Measurements from ENCODE around the gene NYNRIN.

NYNRIN gene

GRCh38 chr14:24430682-24431568 is 32.1 kb downstream of the NYNRIN start:
- no peak for DNase-seq (ENCODE audit: low read depth, low spot score)

- DNase-seq (ENCODE audit: low read depth, low spot score) = peak; percentile 87
Measured at GRCh38 chr14:24431569-24432258, 32.9 kb downstream of the NYNRIN start.

DNA sequence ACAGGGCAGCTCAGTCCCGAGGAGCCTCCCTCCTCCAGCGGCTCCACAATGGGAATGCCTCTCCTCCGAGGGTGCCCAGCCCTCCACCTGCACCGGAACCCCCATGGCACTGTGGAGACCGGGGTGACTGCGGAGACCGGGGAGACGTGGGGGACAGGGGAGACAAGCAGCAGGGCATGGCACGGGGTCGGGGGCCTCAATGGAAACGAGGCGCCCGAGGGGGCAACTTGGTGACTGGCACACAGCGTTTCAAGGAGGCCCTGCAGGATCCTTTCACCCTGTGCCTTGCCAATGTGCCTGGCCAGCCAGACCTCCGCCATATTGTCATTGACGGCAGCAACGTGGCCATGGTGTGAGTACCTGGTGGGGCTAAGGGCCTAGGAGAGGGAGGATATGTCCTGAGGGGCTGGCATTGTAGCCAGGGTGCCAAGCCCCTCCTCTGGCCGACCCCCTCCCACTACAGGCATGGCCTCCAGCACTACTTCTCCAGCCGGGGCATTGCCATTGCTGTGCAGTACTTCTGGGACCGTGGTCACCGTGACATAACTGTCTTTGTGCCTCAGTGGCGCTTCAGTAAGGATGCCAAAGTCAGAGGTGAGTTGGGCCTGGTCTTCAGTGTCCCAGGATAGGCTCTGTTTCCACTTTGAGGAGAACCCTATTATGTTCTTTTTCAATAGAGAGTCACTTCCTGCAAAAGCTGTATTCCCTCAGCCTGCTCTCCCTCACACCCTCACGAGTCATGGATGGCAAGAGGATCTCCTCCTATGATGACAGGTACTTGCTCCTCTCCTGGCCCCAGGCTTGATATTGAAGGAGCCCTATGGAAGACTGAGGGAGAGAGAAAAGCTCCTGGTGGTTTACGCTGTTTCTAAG is 33.7 kb downstream of the NYNRIN start:
- DNase-seq (ENCODE audit: low read depth, low spot score) = no peak

GRCh38 chr14:24434036-24434435 is 35.2 kb downstream of the NYNRIN start:
- DNase-seq (ENCODE audit: low read depth, low spot score) = no peak

DNA sequence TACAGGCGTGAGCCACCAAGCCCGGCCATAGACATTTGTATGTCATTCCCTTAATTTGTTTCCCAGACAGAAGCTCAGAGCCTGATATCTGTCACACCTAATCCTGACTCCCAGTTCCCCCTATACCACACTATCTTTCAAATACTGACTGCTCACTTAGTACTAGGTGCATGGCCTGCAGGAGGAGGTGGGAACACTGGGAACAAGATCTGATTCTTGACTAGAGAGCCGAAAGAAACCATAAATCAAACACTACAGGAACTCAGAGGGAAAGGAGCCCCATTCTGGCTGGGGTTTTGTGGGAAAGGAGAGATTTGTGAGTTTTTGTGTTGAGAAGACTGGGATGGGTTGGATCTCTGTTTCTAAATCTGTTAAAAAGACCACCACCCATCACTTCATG is 35.9 kb downstream of the NYNRIN start:
- no peak for DNase-seq (ENCODE audit: low read depth, low spot score)

DNA sequence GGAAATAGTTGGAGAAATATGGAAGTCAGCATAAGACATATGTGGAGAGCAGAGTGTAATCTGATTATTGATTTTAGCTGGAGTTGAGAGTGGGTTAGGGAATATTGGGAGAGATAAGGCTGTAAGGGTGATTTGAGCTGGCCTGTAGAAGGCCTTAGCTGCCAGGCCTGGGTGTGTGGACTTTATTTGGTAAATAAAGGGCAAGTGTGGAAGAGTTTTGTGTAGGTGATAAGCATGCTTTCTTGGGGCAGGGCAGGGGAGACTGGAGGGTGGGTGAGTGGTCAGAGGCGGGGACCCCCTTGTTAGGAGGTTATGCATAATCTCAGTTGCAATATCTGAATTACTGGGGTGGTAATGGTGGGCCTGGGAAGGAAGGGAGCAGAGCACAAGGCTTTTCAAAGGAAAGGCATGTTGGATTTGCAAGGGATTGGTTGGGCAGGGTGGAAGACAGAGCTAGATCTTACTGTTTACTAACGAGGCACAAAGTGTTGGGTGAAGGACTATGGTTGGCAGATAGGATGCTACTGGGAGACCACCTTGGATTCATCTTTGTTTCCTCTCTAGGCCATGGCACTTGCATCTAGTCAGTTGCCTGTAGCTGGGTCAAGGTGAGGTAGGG is 36.5 kb downstream of the NYNRIN start:
- no peak for DNase-seq (ENCODE audit: low read depth, low spot score)

- no peak for DNase-seq (ENCODE audit: low read depth, low spot score)
Measured at GRCh38 chr14:24435998-24436354, 37.2 kb downstream of the NYNRIN start.

DNA sequence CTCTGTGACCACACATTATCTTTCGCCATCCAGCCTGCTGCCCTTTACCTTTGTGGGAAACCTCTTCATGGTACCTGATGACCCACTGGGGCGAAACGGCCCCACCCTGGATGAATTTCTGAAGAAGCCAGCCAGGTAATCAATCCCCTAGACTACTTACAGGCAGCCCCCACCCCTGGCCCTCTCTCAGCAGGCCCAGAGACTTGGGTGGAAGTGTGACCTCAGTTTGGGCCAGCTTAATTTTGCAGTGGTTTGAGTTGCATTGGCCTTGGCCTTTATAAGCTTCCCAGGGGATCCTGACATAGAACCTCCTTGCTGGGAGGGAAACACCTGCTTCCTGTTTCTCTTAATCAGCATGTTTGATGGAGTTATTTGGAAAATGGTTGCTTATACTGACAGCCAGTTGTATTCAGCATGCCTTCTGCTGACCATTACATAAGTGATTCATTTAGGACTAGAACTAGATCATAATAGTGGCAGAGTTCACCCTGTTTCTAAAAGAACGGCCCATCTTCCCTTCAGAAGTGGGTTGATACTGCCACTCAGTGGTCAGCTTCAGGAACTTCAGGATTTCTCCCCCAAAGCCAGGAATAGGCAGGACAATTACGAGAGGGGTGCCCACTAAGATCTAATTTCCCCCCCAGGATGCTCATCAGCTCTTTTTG is 37.7 kb downstream of the NYNRIN start:
- peak; percentile 57 for DNase-seq (ENCODE audit: low read depth, low spot score)

DNA sequence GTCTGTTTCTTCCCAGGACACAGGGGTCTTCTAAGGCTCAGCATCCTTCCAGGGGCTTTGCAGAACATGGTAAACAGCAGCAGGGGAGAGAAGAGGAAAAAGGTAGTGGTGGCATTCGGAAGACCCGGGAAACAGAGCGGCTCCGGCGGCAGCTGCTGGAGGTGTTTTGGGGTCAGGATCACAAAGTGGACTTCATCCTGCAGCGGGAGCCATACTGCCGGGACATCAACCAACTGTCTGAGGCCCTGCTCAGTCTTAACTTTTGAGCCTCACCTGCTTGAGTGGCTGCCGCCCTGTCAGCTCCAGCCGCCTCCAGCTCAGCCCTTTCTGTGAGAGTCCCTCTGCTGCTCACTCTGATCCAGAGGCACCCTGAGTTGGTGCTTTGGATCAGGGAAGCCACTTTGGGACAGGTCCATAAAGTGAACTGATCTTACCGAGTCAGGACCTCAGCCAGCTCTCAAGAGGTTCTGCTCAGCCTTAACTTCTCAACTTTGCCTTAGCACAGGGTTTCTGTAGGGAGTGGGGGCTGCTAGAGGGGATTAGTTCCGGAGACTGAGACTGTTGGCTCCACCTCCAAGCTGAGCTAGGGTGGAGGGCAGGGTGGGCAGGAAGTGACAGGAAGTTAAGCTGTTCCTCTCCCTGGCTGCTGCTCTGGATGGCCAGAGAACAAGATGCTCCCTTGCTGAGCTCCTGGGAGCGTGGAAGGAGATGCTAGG is 38.4 kb downstream of the NYNRIN start:
- DNase-seq (ENCODE audit: low read depth, low spot score) = no peak

- DNase-seq (ENCODE audit: low read depth, low spot score) = no peak
Measured at GRCh38 chr14:24437736-24438067, 38.9 kb downstream of the NYNRIN start.

DNA sequence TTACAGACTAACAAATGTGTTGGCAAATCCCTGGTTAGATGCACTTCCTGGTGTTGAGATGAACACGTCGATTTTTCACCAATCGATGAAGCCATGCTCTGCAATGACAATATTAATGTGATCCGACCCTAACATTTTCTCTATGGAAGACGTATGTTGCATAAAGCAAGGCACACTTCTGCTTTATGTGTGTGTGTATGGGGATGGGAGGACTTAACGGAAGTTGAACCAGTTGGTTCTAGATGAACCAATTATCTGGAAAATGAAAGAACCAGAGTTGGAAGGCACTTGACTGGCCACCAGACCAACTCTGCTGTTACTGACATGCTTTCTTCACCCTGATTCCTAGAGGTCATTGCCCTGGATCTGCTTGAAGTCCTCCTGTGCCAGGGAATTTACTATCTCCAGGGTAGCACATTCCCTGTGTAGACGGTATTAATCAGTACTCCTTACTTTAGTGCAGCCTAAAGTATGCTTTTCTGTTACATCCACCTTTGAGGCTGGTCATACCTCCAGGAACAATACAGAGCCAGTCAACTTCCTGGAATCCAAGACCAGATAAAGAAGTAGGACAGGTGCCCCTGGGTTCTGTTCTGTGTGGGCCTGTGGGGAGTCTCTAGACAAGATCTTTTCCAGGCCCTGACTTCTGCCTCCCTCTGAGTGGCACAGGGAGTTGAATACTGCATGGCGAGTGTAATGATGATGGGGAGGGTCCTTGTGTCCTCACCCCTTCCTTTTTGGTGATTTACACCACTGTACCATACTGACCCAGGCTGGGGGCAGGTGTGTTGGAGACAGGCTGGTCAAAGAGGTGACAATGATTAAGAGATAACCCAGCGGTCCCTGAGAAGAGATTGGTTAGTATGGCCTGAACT is 39.7 kb downstream of the NYNRIN start:
- no peak for DNase-seq (ENCODE audit: low read depth, low spot score)

DNA sequence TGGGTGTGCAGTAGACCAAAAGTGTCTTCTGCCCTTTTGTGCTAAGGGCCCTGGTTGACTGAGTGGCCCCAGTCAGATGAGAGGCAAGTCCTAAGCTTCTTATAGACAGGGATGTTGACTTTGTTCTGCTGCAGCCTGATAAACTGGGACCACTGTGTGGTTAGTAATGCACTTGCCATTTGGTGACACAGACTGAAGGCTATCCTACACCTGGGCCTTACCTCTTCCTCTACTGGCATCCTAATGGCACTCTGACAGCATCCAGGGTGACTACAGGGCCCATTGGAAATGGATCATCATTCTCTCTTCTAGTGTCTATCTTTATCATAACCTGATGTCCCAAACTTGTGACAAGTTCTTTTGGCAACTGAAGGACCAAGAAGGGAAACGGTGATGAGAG is 40.5 kb downstream of the NYNRIN start:
- no peak for DNase-seq (ENCODE audit: low read depth, low spot score)

DNA sequence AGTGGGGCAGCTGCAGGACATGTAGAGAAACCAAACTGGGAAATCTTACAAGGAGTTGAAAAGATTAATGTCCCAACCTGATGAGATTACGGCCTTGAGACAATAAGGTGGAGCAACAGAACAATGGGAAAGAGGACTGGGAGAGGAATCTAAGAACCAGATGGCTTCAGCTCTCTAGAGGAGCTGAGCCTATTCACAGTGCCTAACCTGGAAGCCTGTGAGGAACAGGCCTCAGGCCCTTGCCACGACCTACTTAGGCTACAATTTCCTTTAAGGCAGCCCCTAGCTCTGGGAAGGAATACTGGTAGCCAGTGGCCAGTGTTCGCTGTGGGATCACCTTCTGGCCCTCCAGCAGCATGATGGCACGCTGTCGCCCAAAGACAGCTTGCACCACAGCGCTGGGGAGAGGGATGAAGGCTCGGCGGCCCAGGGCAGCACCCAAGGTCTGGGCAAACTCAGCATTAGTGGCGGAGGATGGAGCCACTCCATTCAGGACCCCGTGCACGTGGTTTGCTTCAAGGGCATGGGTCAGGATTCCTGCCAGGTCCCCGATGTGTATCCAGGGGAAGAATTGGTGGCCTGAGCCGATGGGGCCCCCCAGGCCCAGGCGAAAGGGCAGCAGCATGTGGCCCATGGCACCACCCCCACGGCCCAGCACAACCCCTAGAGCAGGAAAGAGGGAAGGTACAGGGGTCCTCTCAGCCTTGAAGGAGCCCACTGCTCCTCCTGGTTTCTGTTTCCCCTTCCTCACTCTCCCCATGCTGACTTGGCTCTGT is 41.2 kb downstream of the NYNRIN start:
- DNase-seq (ENCODE audit: low read depth, low spot score) = no peak

DNA sequence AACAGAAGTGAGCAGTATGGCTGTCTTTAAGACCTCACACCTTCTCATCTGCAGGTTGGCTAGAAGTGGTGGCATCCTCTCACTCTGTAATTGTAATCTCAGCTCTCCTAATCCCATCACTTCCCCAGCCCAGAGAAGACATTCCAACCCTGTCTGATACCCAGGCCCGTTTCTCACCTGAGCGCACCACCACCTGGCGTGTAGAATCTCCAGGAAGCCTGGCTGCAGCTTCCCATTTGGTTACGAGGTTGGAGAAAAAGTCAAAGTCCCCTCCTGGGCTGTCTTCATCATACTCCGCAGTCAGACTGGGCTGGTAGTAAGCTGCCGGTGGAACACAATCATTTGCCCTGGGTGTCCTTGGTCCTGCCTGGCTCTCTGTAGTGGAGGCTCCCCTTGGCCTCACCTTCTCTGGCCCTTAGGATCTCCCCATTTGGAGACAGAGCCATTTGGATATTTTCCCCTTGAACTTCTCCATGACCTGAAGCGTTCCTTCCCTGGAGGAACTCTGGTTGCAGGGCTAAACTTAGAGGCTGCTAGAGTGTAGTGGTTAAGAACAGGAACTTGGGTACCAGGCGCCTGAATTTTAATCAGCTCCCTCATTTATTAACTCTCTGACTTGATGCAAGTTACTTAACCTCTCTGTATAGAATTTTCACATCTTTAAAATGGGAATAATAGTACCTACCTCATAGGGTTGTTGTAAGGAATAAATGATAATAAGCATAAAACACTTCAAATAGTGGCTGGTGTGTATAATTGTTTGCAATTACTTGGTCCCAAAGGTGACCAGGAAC is 42.0 kb downstream of the NYNRIN start:
- no peak for DNase-seq (ENCODE audit: low read depth, low spot score)

GRCh38 chr14:24441485-24441884 is 42.7 kb downstream of the NYNRIN start:
- DNase-seq (ENCODE audit: low read depth, low spot score) = no peak

GRCh38 chr14:24441904-24442239 is 43.1 kb downstream of the NYNRIN start:
- no peak for DNase-seq (ENCODE audit: low read depth, low spot score)

GRCh38 chr14:24442240-24443052 is 43.6 kb downstream of the NYNRIN start, which contains the start of gene SDR39U1:
Gene SDR39U1 (minus strand): TSS chr14:24442776. CDS start chr14:24442769, 7 bp downstream.
- peak; percentile 97 for DNase-seq (ENCODE audit: low read depth, low spot score)
